ENCODE results near the gene NRG2.

NRG2 gene

DNA sequence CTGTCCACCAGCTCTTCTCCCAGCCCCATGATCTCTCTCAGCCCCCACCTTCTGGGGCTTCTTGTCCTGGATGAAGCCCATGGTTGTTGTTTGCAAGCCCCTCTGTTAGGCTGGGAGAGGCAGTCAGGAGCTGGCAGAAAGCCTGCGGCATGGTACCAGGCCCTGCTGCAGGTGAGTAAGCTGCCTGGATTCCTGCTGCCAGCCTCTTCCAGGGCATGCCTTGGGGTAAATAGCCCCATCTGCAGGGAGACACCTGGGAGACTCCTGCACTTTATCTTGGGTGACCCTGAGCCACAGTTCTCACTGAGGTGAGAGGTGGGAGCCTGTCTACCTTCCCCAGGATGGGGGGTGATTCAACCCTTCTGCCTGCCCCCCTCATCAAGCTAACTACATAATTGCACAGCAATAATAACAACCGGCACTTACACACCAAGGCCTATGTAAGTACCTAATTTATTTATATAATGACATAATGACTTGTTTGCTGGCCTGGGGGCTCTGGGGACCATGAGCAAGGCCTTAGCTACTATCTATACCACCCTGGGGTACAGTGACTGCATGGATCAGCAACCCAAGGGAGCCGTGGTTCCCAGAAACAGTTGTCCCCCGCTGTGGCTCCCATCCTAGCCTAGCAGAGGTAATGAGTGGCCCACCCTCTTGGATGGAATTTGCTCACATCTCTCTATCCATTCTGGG is 131.5 kb downstream of the NRG2 start (continued):
- no peak for TF ChIP-seq GLIS3 (CRISPR knock-in tag; IDR thresholded peaks at IDR 0.05)
- no peak for TF ChIP-seq ESRRG (CRISPR knock-in tag; IDR thresholded peaks at IDR 0.05)
- TF ChIP-seq, protein P1, sequence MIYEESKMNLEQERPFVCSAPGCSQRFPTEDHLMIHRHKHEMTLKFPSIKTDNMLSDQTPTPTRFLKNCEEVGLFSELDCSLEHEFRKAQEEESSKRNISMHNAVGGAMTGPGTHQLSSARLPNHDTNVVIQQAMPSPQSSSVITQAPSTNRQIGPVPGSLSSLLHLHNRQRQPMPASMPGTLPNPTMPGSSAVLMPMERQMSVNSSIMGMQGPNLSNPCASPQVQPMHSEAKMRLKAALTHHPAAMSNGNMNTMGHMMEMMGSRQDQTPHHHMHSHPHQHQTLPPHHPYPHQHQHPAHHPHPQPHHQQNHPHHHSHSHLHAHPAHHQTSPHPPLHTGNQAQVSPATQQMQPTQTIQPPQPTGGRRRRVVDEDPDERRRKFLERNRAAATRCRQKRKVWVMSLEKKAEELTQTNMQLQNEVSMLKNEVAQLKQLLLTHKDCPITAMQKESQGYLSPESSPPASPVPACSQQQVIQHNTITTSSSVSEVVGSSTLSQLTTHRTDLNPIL (CRISPR knock-in tag; IDR thresholded peaks at IDR 0.05; ENCODE audit: low read depth), result no peak
- TF ChIP-seq ZFP30 (CRISPR knock-in tag; IDR thresholded peaks at IDR 0.05), result no peak
- TF ChIP-seq PPARA (CRISPR knock-in tag; IDR thresholded peaks at IDR 0.05; ENCODE audit: borderline replicate concordance), result no peak
- TF ChIP-seq TOX (CRISPR knock-in tag; IDR thresholded peaks at IDR 0.05; ENCODE audit: borderline replicate concordance), result no peak
- TF ChIP-seq TCF4 (CRISPR knock-in tag; IDR thresholded peaks at IDR 0.05; ENCODE audit: borderline replicate concordance), result no peak
- no peak for TF ChIP-seq OSR1 (CRISPR knock-in tag; IDR thresholded peaks at IDR 0.05)
- no peak for TF ChIP-seq SNAI2 (CRISPR knock-in tag; IDR thresholded peaks at IDR 0.05)
- no peak for TF ChIP-seq ZNF565 (CRISPR knock-in tag; conservative IDR thresholded peaks at IDR 0.05; ENCODE audit: low read depth)

DNA sequence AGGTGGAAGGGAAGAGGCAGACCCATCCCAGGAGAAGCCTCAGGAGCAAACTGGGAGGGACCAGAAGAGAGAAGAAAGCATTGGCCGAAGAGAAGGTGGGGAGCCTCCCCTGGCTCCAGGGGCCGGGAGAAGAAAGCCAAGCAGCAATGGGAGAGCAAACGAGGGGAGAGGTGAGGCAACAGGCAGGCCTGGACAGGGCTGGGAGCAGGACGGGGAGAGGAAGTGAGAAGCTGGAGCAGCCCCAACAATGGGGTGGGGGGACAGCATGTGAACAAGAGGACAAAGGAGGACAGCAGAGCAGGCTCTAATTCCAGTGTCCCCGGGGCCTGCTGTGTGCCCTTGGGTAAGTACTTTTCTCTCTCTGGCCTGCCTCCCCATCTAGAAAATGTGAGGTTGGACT is 132.2 kb downstream of the NRG2 start:
- ATAC-seq, result no peak
- TF ChIP-seq, protein P1 (CRISPR knock-in tag; IDR thresholded peaks at IDR 0.05; ENCODE audit: low read depth), result no peak
- no peak for TF ChIP-seq TOX (CRISPR knock-in tag; IDR thresholded peaks at IDR 0.05; ENCODE audit: borderline replicate concordance)
- no peak for TF ChIP-seq ZNF565 (CRISPR knock-in tag; conservative IDR thresholded peaks at IDR 0.05; ENCODE audit: low read depth)
- no peak for TF ChIP-seq ZC3H10 (CRISPR knock-in tag; IDR thresholded peaks at IDR 0.05)

DNA sequence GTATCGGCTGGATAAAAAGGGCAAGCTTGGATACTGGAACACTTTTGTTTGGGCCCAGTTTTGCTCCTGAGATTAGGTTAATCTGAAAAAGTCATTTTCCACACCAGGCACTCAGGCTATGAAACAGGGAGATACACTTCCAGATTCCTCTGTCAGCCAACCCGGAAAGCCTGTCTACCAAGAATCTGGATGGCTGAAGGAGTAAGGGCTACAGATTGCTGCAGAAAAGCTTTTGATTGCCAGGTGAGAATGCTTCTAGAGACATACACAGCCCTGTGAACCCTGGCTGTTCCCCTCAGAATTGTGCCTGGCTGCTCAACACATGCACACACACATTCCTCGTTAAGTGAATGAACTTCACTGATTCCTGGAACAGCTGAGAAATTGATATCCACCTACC is 133.1 kb downstream of the NRG2 start:
- TF ChIP-seq, protein P1 (CRISPR knock-in tag; IDR thresholded peaks at IDR 0.05; ENCODE audit: low read depth), result no peak
- no peak for TF ChIP-seq RARB (CRISPR knock-in tag; IDR thresholded peaks at IDR 0.05)
- no peak for TF ChIP-seq ISL1 (CRISPR knock-in tag; IDR thresholded peaks at IDR 0.05)
- no peak for TF ChIP-seq TCF4 (CRISPR knock-in tag; IDR thresholded peaks at IDR 0.05; ENCODE audit: borderline replicate concordance)
- TF ChIP-seq PPARA (CRISPR knock-in tag; IDR thresholded peaks at IDR 0.05; ENCODE audit: borderline replicate concordance), result no peak
- no peak for TF ChIP-seq ZFP3 (CRISPR knock-in tag; IDR thresholded peaks at IDR 0.05)
- no peak for TF ChIP-seq BACH2 (CRISPR knock-in tag; IDR thresholded peaks at IDR 0.05; ENCODE audit: borderline replicate concordance)
- TF ChIP-seq OSR1 (CRISPR knock-in tag; IDR thresholded peaks at IDR 0.05), result no peak
- TF ChIP-seq, protein P2, sequence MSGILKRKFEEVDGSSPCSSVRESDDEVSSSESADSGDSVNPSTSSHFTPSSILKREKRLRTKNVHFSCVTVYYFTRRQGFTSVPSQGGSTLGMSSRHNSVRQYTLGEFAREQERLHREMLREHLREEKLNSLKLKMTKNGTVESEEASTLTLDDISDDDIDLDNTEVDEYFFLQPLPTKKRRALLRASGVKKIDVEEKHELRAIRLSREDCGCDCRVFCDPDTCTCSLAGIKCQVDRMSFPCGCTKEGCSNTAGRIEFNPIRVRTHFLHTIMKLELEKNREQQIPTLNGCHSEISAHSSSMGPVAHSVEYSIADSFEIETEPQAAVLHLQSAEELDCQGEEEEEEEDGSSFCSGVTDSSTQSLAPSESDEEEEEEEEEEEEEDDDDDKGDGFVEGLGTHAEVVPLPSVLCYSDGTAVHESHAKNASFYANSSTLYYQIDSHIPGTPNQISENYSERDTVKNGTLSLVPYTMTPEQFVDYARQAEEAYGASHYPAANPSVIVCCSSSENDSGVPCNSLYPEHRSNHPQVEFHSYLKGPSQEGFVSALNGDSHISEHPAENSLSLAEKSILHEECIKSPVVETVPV (CRISPR knock-in tag; IDR thresholded peaks at IDR 0.05), result no peak
- no peak for TF ChIP-seq TOX (CRISPR knock-in tag; IDR thresholded peaks at IDR 0.05; ENCODE audit: borderline replicate concordance)
- no peak for ATAC-seq

DNA sequence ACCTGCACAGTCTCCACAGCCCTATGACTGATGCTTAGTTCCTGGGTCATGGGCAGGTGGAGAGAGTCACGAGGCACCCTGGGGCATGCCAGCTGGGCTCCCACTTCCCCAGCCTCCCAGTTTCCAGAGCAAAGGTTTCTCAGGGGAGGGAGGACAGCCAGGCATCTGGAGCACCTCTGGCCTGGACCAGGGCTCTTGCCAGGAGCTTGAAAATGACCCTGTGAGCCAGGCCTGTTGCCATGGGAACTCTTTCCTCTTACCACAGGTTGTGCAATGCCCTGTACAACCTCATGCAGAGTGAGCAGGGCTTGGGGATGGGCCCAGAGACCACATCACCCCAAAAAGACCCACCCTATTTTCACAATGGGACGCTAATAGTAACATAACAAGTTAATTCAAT is 134.3 kb downstream of the NRG2 start:
- no peak for ATAC-seq
- no peak for TF ChIP-seq GLIS3 (CRISPR knock-in tag; IDR thresholded peaks at IDR 0.05)
- no peak for TF ChIP-seq ZFP3 (CRISPR knock-in tag; IDR thresholded peaks at IDR 0.05)
- no peak for TF ChIP-seq OSR1 (CRISPR knock-in tag; IDR thresholded peaks at IDR 0.05)
- TF ChIP-seq, protein P3, sequence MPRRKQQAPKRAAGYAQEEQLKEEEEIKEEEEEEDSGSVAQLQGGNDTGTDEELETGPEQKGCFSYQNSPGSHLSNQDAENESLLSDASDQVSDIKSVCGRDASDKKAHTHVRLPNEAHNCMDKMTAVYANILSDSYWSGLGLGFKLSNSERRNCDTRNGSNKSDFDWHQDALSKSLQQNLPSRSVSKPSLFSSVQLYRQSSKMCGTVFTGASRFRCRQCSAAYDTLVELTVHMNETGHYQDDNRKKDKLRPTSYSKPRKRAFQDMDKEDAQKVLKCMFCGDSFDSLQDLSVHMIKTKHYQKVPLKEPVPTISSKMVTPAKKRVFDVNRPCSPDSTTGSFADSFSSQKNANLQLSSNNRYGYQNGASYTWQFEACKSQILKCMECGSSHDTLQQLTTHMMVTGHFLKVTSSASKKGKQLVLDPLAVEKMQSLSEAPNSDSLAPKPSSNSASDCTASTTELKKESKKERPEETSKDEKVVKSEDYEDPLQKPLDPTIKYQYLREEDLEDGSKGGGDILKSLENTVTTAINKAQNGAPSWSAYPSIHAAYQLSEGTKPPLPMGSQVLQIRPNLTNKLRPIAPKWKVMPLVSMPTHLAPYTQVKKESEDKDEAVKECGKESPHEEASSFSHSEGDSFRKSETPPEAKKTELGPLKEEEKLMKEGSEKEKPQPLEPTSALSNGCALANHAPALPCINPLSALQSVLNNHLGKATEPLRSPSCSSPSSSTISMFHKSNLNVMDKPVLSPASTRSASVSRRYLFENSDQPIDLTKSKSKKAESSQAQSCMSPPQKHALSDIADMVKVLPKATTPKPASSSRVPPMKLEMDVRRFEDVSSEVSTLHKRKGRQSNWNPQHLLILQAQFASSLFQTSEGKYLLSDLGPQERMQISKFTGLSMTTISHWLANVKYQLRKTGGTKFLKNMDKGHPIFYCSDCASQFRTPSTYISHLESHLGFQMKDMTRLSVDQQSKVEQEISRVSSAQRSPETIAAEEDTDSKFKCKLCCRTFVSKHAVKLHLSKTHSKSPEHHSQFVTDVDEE (CRISPR knock-in tag; IDR thresholded peaks at IDR 0.05), result no peak
- no peak for TF ChIP-seq ZC3H10 (CRISPR knock-in tag; IDR thresholded peaks at IDR 0.05)
- TF ChIP-seq TOX (CRISPR knock-in tag; IDR thresholded peaks at IDR 0.05; ENCODE audit: borderline replicate concordance), result no peak
- TF ChIP-seq, protein P4, sequence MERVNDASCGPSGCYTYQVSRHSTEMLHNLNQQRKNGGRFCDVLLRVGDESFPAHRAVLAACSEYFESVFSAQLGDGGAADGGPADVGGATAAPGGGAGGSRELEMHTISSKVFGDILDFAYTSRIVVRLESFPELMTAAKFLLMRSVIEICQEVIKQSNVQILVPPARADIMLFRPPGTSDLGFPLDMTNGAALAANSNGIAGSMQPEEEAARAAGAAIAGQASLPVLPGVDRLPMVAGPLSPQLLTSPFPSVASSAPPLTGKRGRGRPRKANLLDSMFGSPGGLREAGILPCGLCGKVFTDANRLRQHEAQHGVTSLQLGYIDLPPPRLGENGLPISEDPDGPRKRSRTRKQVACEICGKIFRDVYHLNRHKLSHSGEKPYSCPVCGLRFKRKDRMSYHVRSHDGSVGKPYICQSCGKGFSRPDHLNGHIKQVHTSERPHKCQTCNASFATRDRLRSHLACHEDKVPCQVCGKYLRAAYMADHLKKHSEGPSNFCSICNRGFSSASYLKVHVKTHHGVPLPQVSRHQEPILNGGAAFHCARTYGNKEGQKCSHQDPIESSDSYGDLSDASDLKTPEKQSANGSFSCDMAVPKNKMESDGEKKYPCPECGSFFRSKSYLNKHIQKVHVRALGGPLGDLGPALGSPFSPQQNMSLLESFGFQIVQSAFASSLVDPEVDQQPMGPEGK (CRISPR knock-in tag; IDR thresholded peaks at IDR 0.05; ENCODE audit: borderline replicate concordance), result no peak
- TF ChIP-seq ZNF70 (CRISPR knock-in tag; IDR thresholded peaks at IDR 0.05), result no peak
- TF ChIP-seq TCF4 (CRISPR knock-in tag; IDR thresholded peaks at IDR 0.05; ENCODE audit: borderline replicate concordance), result no peak
- TF ChIP-seq, protein P1 (CRISPR knock-in tag; IDR thresholded peaks at IDR 0.05; ENCODE audit: low read depth), result no peak
- no peak for TF ChIP-seq PPARA (CRISPR knock-in tag; IDR thresholded peaks at IDR 0.05; ENCODE audit: borderline replicate concordance)
- TF ChIP-seq, protein P5, sequence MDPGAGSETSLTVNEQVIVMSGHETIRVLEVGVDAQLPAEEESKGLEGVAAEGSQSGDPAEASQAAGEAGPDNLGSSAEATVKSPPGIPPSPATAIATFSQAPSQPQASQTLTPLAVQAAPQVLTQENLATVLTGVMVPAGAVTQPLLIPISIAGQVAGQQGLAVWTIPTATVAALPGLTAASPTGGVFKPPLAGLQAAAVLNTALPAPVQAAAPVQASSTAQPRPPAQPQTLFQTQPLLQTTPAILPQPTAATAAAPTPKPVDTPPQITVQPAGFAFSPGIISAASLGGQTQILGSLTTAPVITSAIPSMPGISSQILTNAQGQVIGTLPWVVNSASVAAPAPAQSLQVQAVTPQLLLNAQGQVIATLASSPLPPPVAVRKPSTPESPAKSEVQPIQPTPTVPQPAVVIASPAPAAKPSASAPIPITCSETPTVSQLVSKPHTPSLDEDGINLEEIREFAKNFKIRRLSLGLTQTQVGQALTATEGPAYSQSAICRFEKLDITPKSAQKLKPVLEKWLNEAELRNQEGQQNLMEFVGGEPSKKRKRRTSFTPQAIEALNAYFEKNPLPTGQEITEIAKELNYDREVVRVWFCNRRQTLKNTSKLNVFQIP (CRISPR knock-in tag; IDR thresholded peaks at IDR 0.05; ENCODE audit: borderline replicate concordance, low read depth), result no peak
- no peak for TF ChIP-seq ISL1 (CRISPR knock-in tag; IDR thresholded peaks at IDR 0.05)
- TF ChIP-seq ZNF565 (CRISPR knock-in tag; conservative IDR thresholded peaks at IDR 0.05; ENCODE audit: low read depth), result no peak
